RWPE1 (cell line): Measurements from ENCODE around the gene SP100.

Source experiments
- CTCF ChIA-PET: fragments of 350-600 bp; sonication (Branson Sonifier 250); formaldehyde crosslinking; extraction: SDS; loops from one replicate; lab custom pipeline; 2021; lab: Yijun Ruan, JAX
- POLR2A ChIA-PET: fragments of 400-600 bp; formaldehyde crosslinking; extraction: SDS; loops from one replicate; lab custom pipeline; 2020; ENCODE audit warnings: antibody characterized with exemption; ENCODE audit not compliant: low non-redundant PET; lab: Yijun Ruan, JAX
- DNase-seq: peaks from one replicate; pipeline ENCODE4 v3.0.0; 2012; ENCODE audit warnings: low spot score
- H3K27ac ChIP-seq: fragments of 450-650 bp; 2 replicates; pipeline ENCODE4 v1.5.1; 2017
- TF ChIP-seq, protein P1 (sequence below): fragments of 450-650 bp; conservative IDR thresholded peaks from 2 replicates; pipeline ENCODE4 v1.5.1; 2017; ENCODE audit warnings: low read depth, mild to moderate bottlenecking

Gene SP100

DNA sequence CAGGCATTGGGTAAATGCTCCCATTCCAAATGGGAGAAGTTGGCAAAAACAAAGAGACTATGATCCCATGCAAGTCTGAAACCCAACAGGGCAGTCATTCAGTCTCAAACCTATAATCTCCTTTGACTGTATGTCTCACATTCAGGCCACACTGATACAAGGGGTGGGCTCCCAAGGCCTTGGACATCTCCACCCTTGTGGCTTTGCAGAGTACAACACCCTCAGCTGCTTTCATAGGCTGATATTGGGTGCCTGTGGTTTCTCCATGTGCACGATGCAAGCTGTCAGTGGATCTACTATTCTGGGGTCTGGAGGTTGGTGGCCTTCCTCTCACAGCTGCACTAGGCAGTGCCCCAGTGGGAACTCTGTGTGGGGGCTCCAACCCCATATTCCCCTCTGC lies 155.0 kb downstream of the SP100 start:
- POLR2A ChIA-PET, result no interaction called here
- TF ChIP-seq, protein P1, sequence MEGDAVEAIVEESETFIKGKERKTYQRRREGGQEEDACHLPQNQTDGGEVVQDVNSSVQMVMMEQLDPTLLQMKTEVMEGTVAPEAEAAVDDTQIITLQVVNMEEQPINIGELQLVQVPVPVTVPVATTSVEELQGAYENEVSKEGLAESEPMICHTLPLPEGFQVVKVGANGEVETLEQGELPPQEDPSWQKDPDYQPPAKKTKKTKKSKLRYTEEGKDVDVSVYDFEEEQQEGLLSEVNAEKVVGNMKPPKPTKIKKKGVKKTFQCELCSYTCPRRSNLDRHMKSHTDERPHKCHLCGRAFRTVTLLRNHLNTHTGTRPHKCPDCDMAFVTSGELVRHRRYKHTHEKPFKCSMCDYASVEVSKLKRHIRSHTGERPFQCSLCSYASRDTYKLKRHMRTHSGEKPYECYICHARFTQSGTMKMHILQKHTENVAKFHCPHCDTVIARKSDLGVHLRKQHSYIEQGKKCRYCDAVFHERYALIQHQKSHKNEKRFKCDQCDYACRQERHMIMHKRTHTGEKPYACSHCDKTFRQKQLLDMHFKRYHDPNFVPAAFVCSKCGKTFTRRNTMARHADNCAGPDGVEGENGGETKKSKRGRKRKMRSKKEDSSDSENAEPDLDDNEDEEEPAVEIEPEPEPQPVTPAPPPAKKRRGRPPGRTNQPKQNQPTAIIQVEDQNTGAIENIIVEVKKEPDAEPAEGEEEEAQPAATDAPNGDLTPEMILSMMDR, result no peak
- no peak overlapping the region for H3K27ac ChIP-seq
- no peak for DNase-seq
- CTCF ChIA-PET, result interaction anchor here (0.6 kb wide), 1 partner anchor 446 kb away, joined by 3 read pairs; no protein-coding TSS in a partner anchor

DNA sequence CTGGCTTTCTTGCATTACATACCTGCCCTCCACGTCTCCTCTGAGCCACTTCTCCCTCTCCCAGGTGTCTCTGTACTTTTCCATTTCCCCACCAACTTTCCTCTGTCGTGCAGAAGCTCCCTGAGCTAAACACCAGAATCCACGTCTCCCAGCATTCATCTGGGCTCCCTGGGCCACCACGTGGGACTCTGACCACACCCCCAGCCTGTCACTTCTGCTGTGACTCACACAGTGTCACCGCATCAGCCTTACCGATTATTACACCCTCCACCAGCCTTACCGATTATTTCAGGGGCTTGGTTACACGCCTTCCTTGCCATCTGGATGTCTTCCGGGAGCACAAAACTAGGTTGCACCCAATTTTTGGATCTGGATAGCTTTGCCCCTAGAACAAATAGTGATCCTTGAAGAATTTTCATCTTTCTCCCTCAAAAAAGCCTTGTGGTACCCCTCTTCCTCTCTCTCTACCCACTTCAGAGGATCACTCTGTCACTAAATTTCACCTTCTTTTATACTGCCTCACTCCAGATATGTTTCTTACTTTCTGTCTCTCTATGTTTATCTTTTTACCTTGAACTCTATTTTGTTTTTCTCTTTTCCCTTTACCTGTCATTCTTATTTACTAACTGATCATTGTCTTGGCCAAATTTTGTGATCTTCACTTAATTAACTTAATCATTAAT lies 159.8 kb downstream of the SP100 start:
- no peak overlapping the region for H3K27ac ChIP-seq
- ChIA-PET POLR2A (no interaction called here), CTCF (no interaction called here)
- TF ChIP-seq, protein P1, result no peak
- DNase-seq, result no peak

DNA sequence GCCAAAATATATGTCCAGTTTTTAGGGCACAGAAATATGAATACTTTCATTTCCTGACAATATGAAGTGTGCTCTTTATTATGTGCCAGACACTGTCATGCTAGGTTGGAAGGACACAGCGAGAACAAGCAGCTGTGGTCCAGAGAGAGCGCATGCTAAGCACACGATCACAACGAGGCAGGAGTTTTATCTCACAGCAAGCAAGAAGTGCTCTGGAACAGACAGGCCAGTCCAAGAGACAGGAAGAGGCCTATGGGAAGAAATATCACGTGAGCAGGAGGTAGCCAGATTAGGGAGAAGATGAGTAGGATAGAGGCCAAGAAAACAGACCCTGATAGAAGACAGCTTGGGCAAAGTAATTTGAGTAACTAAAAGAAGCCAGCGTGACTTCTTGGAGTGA lies 161.1 kb downstream of the SP100 start:
- ChIA-PET POLR2A (no interaction called here), CTCF (interaction anchor here (0.5 kb wide), 1 partner anchor 646 kb away, joined by 5 read pairs; no protein-coding TSS in a partner anchor)
- H3K27ac ChIP-seq, result no peak overlapping the region
- DNase-seq, result no peak
- TF ChIP-seq, protein P1, result no peak

DNA sequence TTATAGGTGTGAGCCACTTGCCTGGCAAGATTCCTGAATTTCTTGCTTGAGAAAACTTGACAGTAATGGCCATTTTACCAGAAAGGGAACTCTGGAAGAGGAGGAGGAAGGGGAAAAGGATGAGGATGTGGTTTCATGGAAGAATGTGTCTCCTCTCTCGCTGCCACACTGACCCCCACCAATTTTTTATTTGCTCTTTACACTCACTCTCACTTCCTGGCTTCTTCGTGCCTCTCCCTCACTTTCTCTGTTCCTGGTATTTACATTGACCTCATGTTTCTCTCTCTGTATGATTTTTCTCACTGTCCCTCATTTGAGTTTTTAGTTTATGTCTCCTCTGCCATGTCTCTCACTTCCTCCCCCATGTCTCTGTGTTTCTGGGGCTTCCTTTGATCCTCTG lies 162.1 kb downstream of the SP100 start:
- ChIA-PET POLR2A (no interaction called here), CTCF (no interaction called here)
- DNase-seq, result no peak
- TF ChIP-seq, protein P1, result no peak
- no peak overlapping the region for H3K27ac ChIP-seq

DNA sequence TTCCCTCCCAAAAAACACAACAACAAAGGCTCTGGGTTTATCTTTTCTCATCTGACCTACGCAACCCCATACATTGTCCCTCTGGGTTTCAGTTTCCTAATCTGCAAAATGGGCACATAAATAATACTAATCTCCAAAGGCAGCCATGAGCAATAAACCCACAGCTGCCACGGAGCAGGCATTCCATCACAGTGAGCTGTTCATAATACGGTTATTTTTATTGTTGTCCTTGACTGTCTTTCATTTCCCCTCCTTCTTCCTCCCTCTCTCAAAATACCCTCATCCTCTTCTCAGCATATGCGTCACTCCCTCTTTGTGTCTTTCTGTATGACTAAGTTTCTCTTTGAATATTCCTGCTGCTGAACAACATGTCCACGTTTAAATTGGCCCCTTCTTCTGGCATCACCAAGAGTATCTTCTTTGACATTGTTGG lies 166.9 kb downstream of the SP100 start:
- no peak overlapping the region for H3K27ac ChIP-seq
- ChIA-PET POLR2A (no interaction called here), CTCF (no interaction called here)

DNA sequence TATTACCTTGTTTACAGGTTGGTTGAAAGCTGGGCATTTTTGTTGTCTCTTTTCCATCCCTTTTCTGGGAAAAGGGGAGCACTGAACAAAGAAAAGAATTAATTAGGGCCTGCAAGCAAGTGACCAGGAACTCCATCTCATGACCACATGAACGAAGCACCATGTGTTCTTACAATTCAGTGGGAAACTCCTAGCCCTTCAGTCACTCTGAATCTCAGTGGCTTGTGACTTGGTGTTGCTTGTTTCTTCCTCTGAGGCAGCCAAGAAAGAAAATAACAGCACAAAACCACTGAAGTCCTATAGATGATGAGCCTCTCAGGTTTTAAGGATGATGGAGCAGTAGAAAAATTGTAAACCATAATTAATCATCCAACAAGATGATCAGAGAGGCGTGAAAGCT lies 167.6 kb downstream of the SP100 start:
- TF ChIP-seq, protein P1, result no peak
- ChIA-PET CTCF (no interaction called here), POLR2A (no interaction called here)

More for the DNA sequence above, 166.9 kb downstream of the SP100 start:
- no peak for DNase-seq
- TF ChIP-seq, protein P1, result no peak

More for the DNA sequence above, 167.6 kb downstream of the SP100 start:
- H3K27ac ChIP-seq, result no peak overlapping the region
- no peak for DNase-seq
